GM12878 (cell line): ENCODE data around the gene TYSND1. TPM values are rescaled to one million over a fixed set of nuclear protein-coding genes. Genes with fewer than 3 reads are reported as not detected.

ENCODE experiments used
- ATAC-seq: fragments of 200-7000 bp; cut with Tn5 transposase; 3 replicates; pipeline ENCODE4 v1.9.1; 2020; ENCODE audit warnings: mild to moderate bottlenecking, moderate library complexity
- BruUV-seq: library from RNA; stranded (reverse); fragments of 400-500 nt; replicated peaks from 2 replicates; lab custom pipeline; 2021; lab: Mats Ljungman, UMichigan
- CTCF ChIA-PET: fragments of 300-600 bp; sonication (Branson Sonifier 250); formaldehyde crosslinking; extraction: SDS; loops from one replicate; lab custom pipeline; 2021; ENCODE audit warnings: inconsistent platforms; lab: Yijun Ruan, JAX
- POLR2A ChIA-PET: fragments of 350-600 bp; formaldehyde crosslinking; extraction: SDS; loops from one replicate; lab custom pipeline; 2021; ENCODE audit warnings: inconsistent platforms; lab: Charles Lee
- RAD21 ChIA-PET: fragments of 300-600 bp; sonication (Branson Sonifier 250); formaldehyde crosslinking; loops from one replicate; lab custom pipeline; 2023; ENCODE audit warnings: antibody characterized with exemption; ENCODE audit not compliant: unreplicated experiment; lab: Charles Lee
- SMC1A ChIA-PET: fragments of 300-600 bp; sonication (Branson Sonifier 250); formaldehyde crosslinking; loops from one replicate; lab custom pipeline; 2023; ENCODE audit not compliant: unreplicated experiment, uncharacterized antibody; lab: Charles Lee
- DNase-seq: peaks from one replicate; pipeline ENCODE4 v3.0.0-alpha.2; 2011; ENCODE audit warnings: low read depth, low spot score
- FAIRE-seq: peaks from 3 replicates; lab custom pipeline; 2011; peaks lifted over from hg19 to GRCh38; lab: Jason Lieb, UNC
- H2AFZ ChIP-seq: 2 replicates; pipeline ENCODE4 v1.6.0; 2011; ENCODE audit warnings: low read depth, low read length, control low read depth; ENCODE audit not compliant: control insufficient read depth
- H3K27ac ChIP-seq: 2 replicates; pipeline ENCODE4 v1.5.1; 2011; ENCODE audit warnings: control low read depth; ENCODE audit not compliant: control insufficient read depth, insufficient read depth
- H3K27me3 ChIP-seq, 2 experiments: replicated peaks in 1 of 2; 2 replicates each; pipeline versions ENCODE4 v1.6.0 to v1.6.1; 2011; ENCODE audit warnings: low read length in 1 of 2; ENCODE audit not compliant: control insufficient read depth in 2 of 2, insufficient read depth in 2 of 2
- H3K36me3 ChIP-seq, 2 experiments: 2 replicates each; pipeline ENCODE4 v1.5.1; 2011; ENCODE audit warnings: low read length in 1 of 2; ENCODE audit not compliant: control insufficient read depth in 2 of 2, insufficient read depth in 2 of 2
- H3K4me1 ChIP-seq: 2 replicates; pipeline ENCODE4 v1.6.1; 2011; ENCODE audit warnings: mild to moderate bottlenecking, low read length, moderate library complexity, mixed read lengths; ENCODE audit not compliant: control insufficient read depth, insufficient read depth
- H3K4me2 ChIP-seq: 2 replicates; pipeline ENCODE4 v1.6.0; 2011; ENCODE audit warnings: control low read depth; ENCODE audit not compliant: control insufficient read depth, insufficient read depth
- H3K4me3 ChIP-seq: fragments of 200-600 bp; sonication (generic); 2 replicates; pipeline ENCODE4 v1.5.1; 2016
- H3K79me2 ChIP-seq: 2 replicates; pipeline ENCODE4 v1.6.0; 2011; ENCODE audit warnings: low read length; ENCODE audit not compliant: control insufficient read depth, insufficient read depth
- H3K9ac ChIP-seq: 2 replicates; pipeline ENCODE4 v1.8.0; 2011; ENCODE audit warnings: low read length, control low read depth, mixed read lengths; ENCODE audit not compliant: control insufficient read depth, insufficient read depth
- H3K9me3 ChIP-seq: replicated peaks from 3 replicates; pipeline ENCODE4 v1.5.1; 2011; ENCODE audit warnings: mild to moderate bottlenecking, low read length; ENCODE audit not compliant: control insufficient read depth, insufficient read depth
- H4K20me1 ChIP-seq: 2 replicates; pipeline ENCODE4 v1.6.0; 2011; ENCODE audit not compliant: control insufficient read depth, insufficient read depth
- NR2C1 ChIP-seq: fragments of 450-650 bp; IDR thresholded peaks from 2 replicates; pipeline ENCODE4 v1.6.1; 2017; ENCODE audit warnings: antibody characterized with exemption, mild to moderate bottlenecking, moderate library complexity
- NR2F1 ChIP-seq: fragments of 450-650 bp; conservative IDR thresholded peaks from 2 replicates; pipeline ENCODE4 v1.6.1; 2017; ENCODE audit warnings: mild to moderate bottlenecking
- SIN3A ChIP-seq: IDR thresholded peaks from 2 replicates; pipeline ENCODE4 v1.6.1; 2012; ENCODE audit warnings: low read depth, low read length, improper control_type of control experiment
- TAF1 ChIP-seq: IDR thresholded peaks from 2 replicates; pipeline ENCODE4 v1.6.1; 2011; ENCODE audit warnings: mild to moderate bottlenecking, low read depth, low read length, borderline replicate concordance
- WGBS: methylation state at CpG from one replicate; pipeline ENCODE4 v1.1.6; 2016; ENCODE audit warnings: low lambda C conversion rate; ENCODE audit not compliant: insufficient replicate concordance, insufficient coverage; ENCODE audit errors: missing lambda C conversion rate; 5-methylcytosine and 5-hydroxymethylcytosine counted together
- in situ Hi-C: fragments of 300-500 bp; cut with MboI; formaldehyde crosslinking; loops from 9 replicates; pipeline ENCODE4 v1.14.3; 2018; ENCODE audit warnings: mixed read lengths
- intact Hi-C: fragments of 100-400 bp; cut with micrococcal nuclease; formaldehyde crosslinking; loops from one replicate; pipeline ENCODE4 v1.14.2; 2022; ENCODE audit not compliant: unreplicated experiment
- polyA plus RNA-seq, 11 experiments: library from polyadenylated mRNA; depleted of rRNA in 4 of 11; unstranded in 6 of 11; stranded (reverse) in 5 of 11; fragments of >200 nt; fragmentation: Nextera tagmentation in 4 of 11; fragmentation: Illumina TruSeq in 1 of 11; extraction: Ambion mirVana in 4 of 11; extraction: Trizol in 1 of 11; gene quantifications; 1 replicate in 1 of 11; 2 replicates in 10 of 11; pipeline versions ENCODE4 v1.2.1 to v1.2.3, GENCODE V29; 2011 to 2016; ENCODE audit warnings: inconsistent platforms in 2 of 11, missing spikeins in 2 of 11, low read depth in 1 of 11
- total RNA-seq, 4 experiments: library from RNA; depleted of rRNA in 3 of 4; stranded (reverse); fragments of >200 nt in 3 of 4; fragmentation: Illumina TruSeq in 1 of 4; extraction: Trizol in 1 of 4; gene quantifications; 2 replicates each; pipeline versions ENCODE4 v1.2.1 to v1.2.3, GENCODE V29; 2013 to 2021

Gene TYSND1
- total and polyA plus RNA-seq, 10 of the 15 experiments (the other 5 are each of a cell fraction or from before 2014, with no cell fraction given) = 1.9 to 21.4 (median 12.0) TPM

- H3K4me2 ChIP-seq = peak overlapping the region; percentile 95
- 0 out of 2 replicates have a peak, but pooled peaks cover 3% of the 10 kb centered on the region for H4K20me1 ChIP-seq
- ChIA-PET POLR2A (interaction anchor here (0.8 to 3.4 kb wide), 12 partner anchors 11 to 235 kb away, joined by 3 to 45 read pairs (median 5); partner anchors contain the start of genes EIF4EBP2 and TYSND1), CTCF (interaction anchor here (0.6 to 5.8 kb wide), 9 partner anchors 24 to 233 kb away, joined by 3 to 56 read pairs (median 3); partner anchors contain the start of gene TYSND1), RAD21 (interaction anchor here (1.0 to 3.1 kb wide), 7 partner anchors 9 to 194 kb away, joined by 3 to 28 read pairs (median 6); partner anchors contain the start of gene TYSND1), SMC1A (interaction anchor here (0.8 to 4.8 kb wide), 10 partner anchors 9 to 186 kb away, joined by 3 to 23 read pairs (median 5); partner anchors contain the start of gene TYSND1)
- H3K27me3 ChIP-seq = no peaks in the 10 kb centered on the region
- BruUV-seq = no TSS peak
- H3K4me1 ChIP-seq = peaks cover 11% of the 10 kb centered on the region
- H3K4me3 ChIP-seq = peak overlapping the region; percentile 91
- 2% methylated on average over 32 of the region's 40 CpGs for WGBS
- peak overlapping the region; percentile 93 for H3K9ac ChIP-seq
- no peaks in the 10 kb centered on the region for H3K9me3 ChIP-seq
- H3K27ac ChIP-seq = peak overlapping the region; percentile 56
- H3K36me3 ChIP-seq = peaks cover 0 to 6% of the 10 kb centered on the region in 2 experiments; a peak in 1 of 4 replicates
- intact Hi-C loops (loop anchor here (5.0 kb wide), 1 partner anchor 187 kb away; no protein-coding TSS in a partner anchor), in situ Hi-C loops (no loop called here)
- peak overlapping the region; percentile 24; the same call in 1 of the 2 replicates for H2AFZ ChIP-seq
- no peak for FAIRE-seq
- TF ChIP-seq TAF1 (no peak), SIN3A (0 out of 2 replicates have a peak, but pooled peaks have one; percentile 15), NR2F1 (peak; percentile 66), NR2C1 (peak; percentile 58)
- no peak for DNase-seq
- ATAC-seq = peak; percentile 35
- H3K79me2 ChIP-seq = peaks cover 55% of the 10 kb centered on the region
Observed at GRCh38 chr10:70169649-70170364, 23.3 kb upstream of the TYSND1 start.
